GM19455 (cell line): ENCODE data around the gene SCN2B.

Experiments used
- ATAC-seq: cut with Tn5 transposase; IDR thresholded peaks from one replicate; pipeline ENCODE4 v1.9.1; 2021; ENCODE audit not compliant: unreplicated experiment

The SCN2B gene

DNA sequence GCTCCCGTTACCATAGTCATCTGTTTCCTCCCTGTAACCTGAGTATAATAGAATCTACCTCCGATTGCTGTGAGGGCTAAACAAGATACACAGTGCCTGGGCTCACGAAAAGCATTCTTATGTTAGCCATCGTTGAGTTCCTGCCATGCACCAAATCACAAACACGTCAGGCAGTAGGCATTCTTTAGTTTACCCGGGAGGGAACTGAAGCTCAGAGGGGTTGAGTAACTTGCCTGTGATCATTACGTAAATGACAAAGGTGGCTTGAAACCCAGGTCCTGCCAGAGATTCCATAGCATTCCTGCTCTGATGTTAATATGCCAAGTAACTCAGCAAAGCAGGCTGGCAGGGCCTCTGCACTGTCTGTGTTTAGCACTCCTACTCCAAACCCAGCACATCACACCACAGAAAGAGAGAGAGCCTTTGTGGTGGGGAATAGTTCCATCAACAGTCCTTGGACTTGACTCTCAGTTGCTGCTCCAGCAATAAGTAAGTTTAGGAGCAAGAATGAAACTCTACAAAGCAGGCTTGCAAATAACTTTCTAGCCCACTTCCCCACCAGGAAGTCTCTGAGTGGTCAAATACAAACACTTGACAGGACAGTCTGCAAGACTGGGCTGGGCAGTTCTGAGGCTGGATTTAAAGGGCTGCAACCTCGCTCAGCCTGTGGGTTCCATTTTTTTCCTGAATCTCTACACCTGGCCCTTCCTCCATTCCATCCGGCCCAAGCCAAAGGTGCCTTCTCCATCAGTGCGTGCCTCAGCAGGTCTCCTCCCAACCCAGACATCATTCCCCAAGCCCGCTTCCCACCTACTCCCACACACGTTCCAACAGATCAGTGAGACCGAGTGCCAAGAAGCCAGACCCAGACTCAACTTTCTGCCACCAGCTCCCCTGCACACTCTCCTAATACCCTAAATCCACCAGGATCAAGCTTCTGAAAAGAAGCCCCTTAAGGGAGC is 1.1 kb downstream of the SCN2B start:
- no peak for ATAC-seq

GRCh38 chr11:118174006-118174567 is 2.4 kb downstream of the SCN2B start:
- ATAC-seq: no peak

DNA sequence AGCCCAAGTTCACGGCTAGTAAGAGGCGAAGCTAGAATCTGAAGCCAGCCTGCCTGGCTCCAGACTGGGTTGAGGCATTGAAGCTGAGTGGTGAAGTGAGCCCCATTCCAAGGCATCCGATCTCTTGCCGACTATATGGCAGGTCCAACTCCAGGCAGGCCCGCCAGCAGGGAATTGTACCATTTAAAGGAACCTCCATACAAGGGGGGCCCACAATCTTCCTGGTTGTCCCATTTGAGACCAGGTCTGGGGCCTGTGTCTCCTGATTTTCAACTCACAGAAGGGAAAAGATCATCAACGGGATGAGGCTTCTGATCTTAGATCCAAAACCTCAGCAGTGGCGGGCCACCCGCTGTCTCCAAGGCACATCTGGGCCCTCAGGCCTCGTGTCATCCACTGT is 4.1 kb downstream of the SCN2B start:
- no peak for ATAC-seq

DNA sequence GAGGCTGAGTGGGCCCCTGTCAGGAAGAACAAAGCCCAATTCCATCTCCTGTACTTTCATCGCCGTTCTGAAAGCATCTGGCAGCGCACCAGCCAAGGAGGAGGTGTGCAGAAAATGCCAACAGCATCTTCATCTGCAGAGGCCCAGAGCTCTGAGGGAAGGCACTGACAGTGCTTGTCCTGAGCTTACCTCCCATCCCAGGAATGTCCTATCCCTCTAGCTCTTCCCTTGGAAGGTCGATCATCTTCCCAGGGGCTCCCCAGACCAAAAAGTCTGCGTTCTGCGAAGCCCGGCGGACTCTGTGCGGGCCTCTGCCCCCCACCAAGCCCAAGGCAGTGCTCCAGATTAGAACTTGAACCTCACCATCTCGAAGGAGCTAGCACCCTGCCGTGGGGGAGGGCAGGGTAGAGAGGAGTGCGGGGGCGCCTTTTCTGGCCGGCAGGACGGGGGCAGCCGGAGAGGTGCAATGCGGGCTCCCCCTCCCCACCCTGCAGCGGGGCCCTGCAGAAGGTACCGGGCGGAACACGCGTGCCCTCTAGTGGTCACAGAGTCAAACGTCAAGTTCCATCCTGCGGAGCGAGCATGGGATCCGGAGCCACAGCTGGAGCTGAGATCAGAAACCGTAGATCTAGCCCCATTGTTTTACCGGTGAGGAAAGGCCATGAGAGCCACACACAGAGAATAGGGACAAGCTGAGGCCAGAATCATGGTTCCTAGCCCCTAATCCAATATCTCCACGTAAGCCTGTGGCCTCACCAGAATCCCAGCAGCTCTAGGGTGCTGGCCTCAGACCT is 5.0 kb downstream of the SCN2B start:
- no peak for ATAC-seq

- no peak for ATAC-seq
Measured at GRCh38 chr11:118170882-118171268, 5.6 kb downstream of the SCN2B start.

DNA sequence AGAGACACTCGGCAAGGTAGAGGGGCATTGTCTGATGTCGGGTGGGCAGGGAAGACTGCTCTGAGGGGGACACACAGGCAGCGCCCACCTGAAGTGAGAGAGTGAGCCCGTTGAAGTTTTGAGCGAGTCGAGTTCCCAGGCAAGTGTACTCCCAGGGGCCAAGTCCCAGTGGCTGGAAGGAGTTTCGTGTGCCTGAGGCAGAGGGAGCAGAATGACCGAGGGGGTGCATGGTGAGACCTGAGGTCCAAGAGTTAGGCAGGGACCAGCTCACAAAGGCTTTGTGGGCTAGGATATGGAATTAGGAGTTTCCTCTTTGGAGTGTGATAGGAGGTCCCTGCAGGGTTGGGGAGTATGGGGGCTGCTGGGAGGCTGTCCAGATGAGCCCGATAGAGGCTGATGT is 6.2 kb downstream of the SCN2B start:
- no peak for ATAC-seq

DNA sequence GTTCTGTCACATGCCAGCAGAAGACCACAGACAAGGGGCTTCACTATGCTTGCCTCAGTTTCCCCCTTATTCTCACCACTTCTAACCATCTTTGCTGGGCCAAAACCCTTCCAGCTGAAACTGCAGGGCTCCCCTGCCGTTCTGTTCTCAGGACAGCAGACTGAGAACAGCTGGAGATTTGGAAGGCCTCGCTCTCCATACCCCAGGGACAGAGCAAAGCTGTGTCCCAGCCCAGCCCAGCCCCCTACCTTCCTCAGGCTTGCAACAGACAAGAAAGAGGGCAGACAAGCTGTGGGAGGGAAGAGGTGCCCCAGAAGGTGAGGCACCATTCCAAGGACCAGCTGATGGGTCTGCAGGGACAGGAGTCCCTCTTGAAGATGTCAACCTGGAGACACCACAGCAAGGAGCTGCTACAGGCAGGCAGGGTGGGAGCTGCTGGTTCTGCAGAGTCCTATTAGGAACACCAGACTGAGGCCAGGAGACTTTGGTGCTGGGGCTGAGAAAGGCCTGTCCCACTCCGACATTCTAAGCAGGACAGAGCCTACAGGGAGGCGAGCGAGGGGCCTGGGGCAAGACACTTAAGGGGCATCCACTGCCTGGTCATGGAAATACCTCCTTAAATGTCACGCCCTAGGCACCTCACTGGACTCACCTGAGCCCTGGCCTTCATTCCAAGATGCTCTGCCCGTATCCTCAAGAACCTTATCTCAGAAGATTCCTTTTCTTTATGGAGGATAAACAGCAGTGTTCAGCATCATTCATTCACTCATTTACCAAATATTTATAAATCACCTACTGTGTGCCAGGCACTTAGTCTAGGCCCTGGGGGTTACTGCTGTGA is 6.9 kb downstream of the SCN2B start:
- no peak for ATAC-seq

DNA sequence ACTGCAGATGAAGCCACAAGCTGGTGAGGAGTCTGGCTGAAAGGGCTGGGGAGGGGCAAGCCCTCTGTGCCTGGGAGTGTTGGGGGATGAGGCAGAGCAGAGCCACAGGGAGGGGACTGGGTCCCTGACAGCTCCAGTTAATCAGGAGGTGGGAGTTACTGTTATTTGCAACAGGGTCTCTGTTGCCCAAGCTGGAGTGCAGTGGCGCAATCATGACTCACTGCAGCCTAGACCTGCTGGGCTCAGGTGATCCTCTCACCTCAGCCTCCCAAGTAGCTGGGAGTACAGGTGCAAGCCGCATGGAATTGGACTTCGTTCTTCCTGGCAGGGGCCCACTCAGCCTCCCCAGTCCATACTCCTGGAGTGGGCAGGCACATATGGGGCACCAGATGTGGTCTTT is 7.7 kb downstream of the SCN2B start:
- no peak for ATAC-seq

- no peak for ATAC-seq
Measured at GRCh38 chr11:118168316-118168715, 8.1 kb downstream of the SCN2B start.

DNA sequence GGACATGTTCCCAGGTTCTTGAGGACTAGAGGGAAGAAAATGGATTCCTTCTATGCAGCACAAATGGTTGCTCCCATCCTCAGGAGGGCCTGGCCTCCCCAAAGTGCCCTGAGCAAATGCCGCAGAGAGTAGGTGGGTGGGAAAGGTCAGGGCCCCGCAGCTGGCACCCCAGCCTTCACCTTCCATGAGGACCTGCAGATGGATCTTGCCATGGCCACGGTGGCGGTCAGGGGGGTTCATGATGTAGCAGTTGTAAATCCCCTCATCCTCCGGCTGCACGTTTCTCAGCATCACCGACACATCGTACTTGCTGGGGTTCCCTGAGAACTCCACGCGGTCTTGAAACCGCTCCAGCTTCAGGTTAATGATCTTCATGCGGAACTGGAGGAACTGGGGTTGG is 8.5 kb downstream of the SCN2B start:
- ATAC-seq: no peak

DNA sequence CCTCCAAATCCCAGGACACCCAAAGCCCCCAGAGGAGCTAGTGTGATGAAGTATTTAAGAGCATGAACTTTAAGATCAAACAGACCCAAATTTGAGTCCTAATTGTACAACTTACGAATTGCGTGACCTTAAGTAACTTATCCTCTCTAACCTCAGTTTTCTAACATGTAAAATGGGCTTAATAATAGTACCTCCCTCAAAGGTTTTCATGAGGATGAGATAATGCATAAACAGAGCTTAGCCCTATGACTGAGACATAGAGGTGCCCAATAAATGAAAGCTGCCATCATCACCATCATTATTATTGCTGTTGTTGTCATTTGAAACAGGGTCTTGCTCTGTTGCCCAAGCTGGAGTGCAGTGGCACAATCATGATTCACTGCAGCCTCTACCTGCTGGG is 9.2 kb downstream of the SCN2B start:
- ATAC-seq: no peak

- ATAC-seq: no peak
Measured at GRCh38 chr11:118166641-118167040, 9.8 kb downstream of the SCN2B start.

DNA sequence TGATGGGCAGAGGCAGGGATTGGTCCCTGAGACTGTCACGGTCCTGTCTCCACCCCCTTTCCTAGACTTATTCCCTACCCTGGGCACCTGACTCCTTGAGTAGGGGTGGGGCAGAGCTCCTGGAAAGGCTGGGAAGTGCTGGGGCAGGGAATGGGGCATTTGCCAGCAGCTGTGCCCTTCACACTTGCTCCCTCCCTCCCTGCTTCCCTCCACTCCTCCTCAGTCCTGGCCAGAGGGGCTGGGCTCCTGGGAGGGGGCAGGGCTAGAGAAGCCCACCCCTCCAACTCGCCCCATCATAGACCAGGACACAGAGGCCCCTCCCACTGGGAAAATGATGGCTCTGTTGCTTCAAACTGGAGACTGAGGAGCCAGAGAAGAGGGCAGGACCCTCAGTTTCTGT is 11.6 kb downstream of the SCN2B start:
- no peak for ATAC-seq

DNA sequence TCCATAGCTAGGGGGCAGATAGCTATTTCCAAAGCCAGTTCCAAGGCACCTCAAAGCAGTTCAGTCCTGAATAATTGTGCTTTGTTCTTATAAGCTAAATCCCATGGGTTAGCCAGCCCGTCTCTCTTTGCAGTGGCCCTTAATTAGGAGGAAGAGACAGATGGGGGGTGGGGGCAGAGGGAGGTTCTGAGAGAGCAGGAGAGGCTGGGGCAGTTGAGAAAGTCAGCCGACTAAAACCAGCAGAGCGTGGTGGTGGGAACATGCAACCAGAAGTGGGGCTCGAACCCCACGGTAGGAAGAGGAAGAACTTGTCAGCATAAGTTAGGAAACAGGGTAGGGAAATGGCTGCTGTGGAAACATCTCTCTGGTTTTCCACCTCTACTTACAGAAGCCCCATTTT is 12.9 kb downstream of the SCN2B start:
- no peak for ATAC-seq

DNA sequence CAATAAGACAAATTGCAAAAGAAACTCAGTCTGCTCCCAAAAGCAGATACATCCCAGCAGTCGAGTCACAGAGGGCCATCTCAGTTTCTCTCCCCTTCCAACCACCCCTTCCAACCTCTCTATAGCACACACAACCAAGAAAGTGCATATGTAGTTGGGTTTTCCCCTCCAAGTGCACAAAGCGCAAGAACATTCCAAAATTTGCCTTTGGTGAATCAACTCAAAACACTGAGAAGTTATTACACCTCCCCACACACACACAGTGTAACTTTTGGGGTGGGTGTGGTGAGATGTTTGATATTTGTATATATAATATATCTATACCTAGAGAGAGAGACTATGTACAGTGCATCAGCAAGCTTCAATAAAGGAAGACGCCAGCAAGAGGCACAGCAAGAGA is 13.6 kb downstream of the SCN2B start:
- no peak for ATAC-seq

DNA sequence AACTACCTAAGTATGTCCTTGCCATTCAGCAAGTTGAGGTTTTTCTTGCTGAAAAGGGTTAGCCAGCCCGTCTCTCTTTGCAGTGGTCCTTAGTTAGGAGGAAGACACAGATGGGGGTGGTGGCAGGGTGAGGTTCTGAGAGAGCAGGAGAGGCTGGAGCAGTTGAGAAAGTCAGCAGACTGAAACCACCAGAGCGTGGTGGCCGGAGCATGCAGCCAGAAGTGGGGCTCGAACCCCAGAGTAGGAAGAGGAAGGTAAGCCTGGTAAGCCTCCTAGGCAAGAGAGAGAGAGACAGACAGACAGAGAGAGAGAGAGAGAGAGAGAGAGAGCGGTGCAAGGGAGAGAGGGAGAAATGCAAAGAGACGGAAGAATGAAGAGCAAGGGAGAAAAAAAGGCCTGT is 14.7 kb downstream of the SCN2B start:
- ATAC-seq: no peak

GRCh38 chr11:118157186-118157895 is 19.1 kb downstream of the SCN2B start:
- ATAC-seq: no peak

GRCh38 chr11:118156531-118157185 is 19.8 kb downstream of the SCN2B start:
- no peak for ATAC-seq

DNA sequence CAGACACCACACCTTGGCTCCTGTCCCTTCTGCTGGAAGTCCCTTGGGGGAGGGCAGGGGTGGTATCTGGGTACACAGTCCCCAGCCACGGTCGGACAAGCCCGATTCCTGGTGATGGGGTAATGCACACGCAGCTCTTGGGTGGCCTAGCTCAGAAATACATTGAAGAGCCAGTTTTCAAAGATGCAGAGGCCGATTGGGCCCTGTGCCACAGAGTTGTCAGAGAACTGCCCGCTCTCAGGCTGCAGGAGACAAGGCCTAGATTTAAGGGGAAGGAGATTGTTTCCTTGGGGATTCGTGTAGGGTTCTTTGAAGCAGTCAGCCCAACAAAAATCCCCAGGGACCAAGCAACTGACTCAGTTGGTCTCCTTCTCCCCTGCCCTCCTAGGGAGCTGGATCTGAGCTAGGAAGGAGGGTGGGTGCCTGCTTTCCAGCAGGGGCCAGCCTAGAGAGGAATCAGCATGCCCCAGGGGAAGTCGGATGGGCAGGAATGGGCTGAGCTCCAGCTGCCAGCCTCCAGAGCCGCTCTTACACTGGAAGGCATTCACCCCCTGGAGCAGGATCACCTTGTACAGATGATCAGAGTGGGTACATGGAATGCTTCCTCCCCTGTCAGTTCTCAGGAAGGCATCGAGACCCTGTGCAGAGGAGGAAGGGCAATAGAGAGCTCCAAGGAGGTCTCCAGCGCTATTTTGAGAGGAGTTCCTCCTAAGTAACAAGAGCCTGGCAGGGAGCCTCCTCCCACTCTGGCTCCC is 20.5 kb downstream of the SCN2B start:
- ATAC-seq: no peak
